ENCODE data around the gene SMARCD3. TPM values are rescaled to one million over a fixed set of nuclear protein-coding genes. Genes with fewer than 3 reads are reported as not detected.

The SMARCD3 gene
- total and polyA plus RNA-seq, 9 of the 15 experiments (the other 6 are each of a cell fraction or from before 2014, with no cell fraction given) = 0.43 to 3.6 (median 2.6) TPM

DNA sequence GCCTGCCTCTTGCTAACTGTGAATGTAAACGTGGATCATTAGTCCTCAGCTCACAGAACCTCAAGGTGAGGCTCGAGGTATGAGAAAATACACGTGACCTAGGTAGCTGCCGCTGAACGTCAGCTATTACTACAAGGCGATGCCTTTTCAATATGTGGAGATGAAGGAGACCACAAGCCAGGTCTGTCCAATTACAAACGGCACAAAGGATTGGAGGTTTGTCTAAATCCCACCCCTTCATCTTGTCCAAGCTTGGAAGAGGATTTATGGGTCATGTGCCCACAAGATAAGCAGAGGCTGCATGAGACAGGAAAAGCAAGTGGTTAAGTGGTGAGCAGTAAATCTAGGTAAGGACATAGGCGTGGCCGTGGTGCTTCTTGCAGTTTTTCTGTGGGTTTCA, 41.6 kb downstream of the SMARCD3 start (continued):
- TF ChIP-seq, protein P1, sequence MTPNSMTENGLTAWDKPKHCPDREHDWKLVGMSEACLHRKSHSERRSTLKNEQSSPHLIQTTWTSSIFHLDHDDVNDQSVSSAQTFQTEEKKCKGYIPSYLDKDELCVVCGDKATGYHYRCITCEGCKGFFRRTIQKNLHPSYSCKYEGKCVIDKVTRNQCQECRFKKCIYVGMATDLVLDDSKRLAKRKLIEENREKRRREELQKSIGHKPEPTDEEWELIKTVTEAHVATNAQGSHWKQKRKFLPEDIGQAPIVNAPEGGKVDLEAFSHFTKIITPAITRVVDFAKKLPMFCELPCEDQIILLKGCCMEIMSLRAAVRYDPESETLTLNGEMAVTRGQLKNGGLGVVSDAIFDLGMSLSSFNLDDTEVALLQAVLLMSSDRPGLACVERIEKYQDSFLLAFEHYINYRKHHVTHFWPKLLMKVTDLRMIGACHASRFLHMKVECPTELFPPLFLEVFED (CRISPR knock-in tag; conservative IDR thresholded peaks at IDR 0.05) = no peak
- TF ChIP-seq, protein P2, sequence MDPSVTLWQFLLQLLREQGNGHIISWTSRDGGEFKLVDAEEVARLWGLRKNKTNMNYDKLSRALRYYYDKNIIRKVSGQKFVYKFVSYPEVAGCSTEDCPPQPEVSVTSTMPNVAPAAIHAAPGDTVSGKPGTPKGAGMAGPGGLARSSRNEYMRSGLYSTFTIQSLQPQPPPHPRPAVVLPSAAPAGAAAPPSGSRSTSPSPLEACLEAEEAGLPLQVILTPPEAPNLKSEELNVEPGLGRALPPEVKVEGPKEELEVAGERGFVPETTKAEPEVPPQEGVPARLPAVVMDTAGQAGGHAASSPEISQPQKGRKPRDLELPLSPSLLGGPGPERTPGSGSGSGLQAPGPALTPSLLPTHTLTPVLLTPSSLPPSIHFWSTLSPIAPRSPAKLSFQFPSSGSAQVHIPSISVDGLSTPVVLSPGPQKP (CRISPR knock-in tag; IDR thresholded peaks at IDR 0.05) = no peak
- TF ChIP-seq, protein P3, sequence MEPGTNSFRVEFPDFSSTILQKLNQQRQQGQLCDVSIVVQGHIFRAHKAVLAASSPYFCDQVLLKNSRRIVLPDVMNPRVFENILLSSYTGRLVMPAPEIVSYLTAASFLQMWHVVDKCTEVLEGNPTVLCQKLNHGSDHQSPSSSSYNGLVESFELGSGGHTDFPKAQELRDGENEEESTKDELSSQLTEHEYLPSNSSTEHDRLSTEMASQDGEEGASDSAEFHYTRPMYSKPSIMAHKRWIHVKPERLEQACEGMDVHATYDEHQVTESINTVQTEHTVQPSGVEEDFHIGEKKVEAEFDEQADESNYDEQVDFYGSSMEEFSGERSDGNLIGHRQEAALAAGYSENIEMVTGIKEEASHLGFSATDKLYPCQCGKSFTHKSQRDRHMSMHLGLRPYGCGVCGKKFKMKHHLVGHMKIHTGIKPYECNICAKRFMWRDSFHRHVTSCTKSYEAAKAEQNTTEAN (CRISPR knock-in tag; IDR thresholded peaks at IDR 0.05) = no peak
- TF ChIP-seq ZNF561 (CRISPR knock-in tag; conservative IDR thresholded peaks at IDR 0.05) (no peak), BRF1 (IDR thresholded peaks at IDR 0.05; ENCODE audit: borderline replicate concordance, extremely low read depth, insufficient read length) (no peak), ZNF175 (CRISPR knock-in tag; IDR thresholded peaks at IDR 0.05; ENCODE audit: low read depth) (no peak), FOXA3 (CRISPR knock-in tag; conservative IDR thresholded peaks at IDR 0.05 in 1 of 2, IDR thresholded peaks at IDR 0.05 in 1 of 2) (no peak), IRF2 (CRISPR knock-in tag; IDR thresholded peaks at IDR 0.05) (no peak), ZBTB17 (CRISPR knock-in tag; IDR thresholded peaks at IDR 0.05) (no peak), KDM1A (IDR thresholded peaks at IDR 0.05) (peak; percentile 97), FOXA1 (IDR thresholded peaks at IDR 0.05; ENCODE audit: borderline replicate concordance) (no peak), LARP7 (IDR thresholded peaks at IDR 0.05) (no peak), MAFG (tag; conservative IDR thresholded peaks at IDR 0.05) (0 out of 2 replicates have a peak, but pooled peaks have one; percentile 35), MCM2 (IDR thresholded peaks at IDR 0.05; ENCODE audit: low read depth) (no peak), CTBP1 (IDR thresholded peaks at IDR 0.05; ENCODE audit: borderline replicate concordance) (peak; percentile 91), ZNF253 (CRISPR knock-in tag; conservative IDR thresholded peaks at IDR 0.05) (no peak)
- TF ChIP-seq, protein P4, sequence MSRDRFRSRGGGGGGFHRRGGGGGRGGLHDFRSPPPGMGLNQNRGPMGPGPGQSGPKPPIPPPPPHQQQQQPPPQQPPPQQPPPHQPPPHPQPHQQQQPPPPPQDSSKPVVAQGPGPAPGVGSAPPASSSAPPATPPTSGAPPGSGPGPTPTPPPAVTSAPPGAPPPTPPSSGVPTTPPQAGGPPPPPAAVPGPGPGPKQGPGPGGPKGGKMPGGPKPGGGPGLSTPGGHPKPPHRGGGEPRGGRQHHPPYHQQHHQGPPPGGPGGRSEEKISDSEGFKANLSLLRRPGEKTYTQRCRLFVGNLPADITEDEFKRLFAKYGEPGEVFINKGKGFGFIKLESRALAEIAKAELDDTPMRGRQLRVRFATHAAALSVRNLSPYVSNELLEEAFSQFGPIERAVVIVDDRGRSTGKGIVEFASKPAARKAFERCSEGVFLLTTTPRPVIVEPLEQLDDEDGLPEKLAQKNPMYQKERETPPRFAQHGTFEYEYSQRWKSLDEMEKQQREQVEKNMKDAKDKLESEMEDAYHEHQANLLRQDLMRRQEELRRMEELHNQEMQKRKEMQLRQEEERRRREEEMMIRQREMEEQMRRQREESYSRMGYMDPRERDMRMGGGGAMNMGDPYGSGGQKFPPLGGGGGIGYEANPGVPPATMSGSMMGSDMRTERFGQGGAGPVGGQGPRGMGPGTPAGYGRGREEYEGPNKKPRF (IDR thresholded peaks at IDR 0.05; ENCODE audit: low read depth, low read length) = no peak
- TF ChIP-seq, protein P5, sequence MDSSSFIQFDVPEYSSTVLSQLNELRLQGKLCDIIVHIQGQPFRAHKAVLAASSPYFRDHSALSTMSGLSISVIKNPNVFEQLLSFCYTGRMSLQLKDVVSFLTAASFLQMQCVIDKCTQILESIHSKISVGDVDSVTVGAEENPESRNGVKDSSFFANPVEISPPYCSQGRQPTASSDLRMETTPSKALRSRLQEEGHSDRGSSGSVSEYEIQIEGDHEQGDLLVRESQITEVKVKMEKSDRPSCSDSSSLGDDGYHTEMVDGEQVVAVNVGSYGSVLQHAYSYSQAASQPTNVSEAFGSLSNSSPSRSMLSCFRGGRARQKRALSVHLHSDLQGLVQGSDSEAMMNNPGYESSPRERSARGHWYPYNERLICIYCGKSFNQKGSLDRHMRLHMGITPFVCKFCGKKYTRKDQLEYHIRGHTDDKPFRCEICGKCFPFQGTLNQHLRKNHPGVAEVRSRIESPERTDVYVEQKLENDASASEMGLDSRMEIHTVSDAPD (CRISPR knock-in tag; IDR thresholded peaks at IDR 0.05) = no peak
- TF ChIP-seq, protein P6, sequence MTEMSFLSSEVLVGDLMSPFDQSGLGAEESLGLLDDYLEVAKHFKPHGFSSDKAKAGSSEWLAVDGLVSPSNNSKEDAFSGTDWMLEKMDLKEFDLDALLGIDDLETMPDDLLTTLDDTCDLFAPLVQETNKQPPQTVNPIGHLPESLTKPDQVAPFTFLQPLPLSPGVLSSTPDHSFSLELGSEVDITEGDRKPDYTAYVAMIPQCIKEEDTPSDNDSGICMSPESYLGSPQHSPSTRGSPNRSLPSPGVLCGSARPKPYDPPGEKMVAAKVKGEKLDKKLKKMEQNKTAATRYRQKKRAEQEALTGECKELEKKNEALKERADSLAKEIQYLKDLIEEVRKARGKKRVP (CRISPR knock-in tag; IDR thresholded peaks at IDR 0.05) = no peak
- TF ChIP-seq, protein P7, sequence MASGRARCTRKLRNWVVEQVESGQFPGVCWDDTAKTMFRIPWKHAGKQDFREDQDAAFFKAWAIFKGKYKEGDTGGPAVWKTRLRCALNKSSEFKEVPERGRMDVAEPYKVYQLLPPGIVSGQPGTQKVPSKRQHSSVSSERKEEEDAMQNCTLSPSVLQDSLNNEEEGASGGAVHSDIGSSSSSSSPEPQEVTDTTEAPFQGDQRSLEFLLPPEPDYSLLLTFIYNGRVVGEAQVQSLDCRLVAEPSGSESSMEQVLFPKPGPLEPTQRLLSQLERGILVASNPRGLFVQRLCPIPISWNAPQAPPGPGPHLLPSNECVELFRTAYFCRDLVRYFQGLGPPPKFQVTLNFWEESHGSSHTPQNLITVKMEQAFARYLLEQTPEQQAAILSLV (tag; IDR thresholded peaks at IDR 0.05) = no peak

Measured in K562 (cell line).